Neural cell (in vitro differentiated cells): ENCODE measurements around the gene CD151. TPM values are rescaled to one million over a fixed set of nuclear protein-coding genes. Genes with fewer than 3 reads are reported as not detected.
A peak's percentile ranks its signal among the peaks of the same experiment; 100 is the strongest.

ENCODE experiments used
- H2AFZ ChIP-seq: fragments of 200-600, 300-800 bp; sonication (generic), shearing (Covaris generic); 2 replicates; pipeline ENCODE4 v1.6.0; 2014; ENCODE audit warnings: low read depth, mild to moderate bottlenecking, antibody characterized with exemption, low read length, moderate library complexity
- H3F3A ChIP-seq: fragments of 200-600 bp; shearing (Covaris generic); 2 replicates; pipeline ENCODE4 v1.6.1; 2016; ENCODE audit warnings: mild to moderate bottlenecking, moderate library complexity, mixed read lengths, antibody characterized with exemption, low read length; ENCODE audit not compliant: insufficient read depth, poor library complexity, severe bottlenecking
- H3K27ac ChIP-seq: fragments of 200-600, 300-800 bp; sonication (generic), shearing (Covaris generic); 2 replicates; pipeline ENCODE4 v1.5.1; 2014; ENCODE audit warnings: mild to moderate bottlenecking, low read length, moderate library complexity
- H3K27me3 ChIP-seq: fragments of 300-800, 200-600 bp; sonication (generic), shearing (Covaris generic); 2 replicates; pipeline ENCODE4 v1.6.0; 2014; ENCODE audit warnings: mild to moderate bottlenecking, low read depth, low read length, moderate library complexity; ENCODE audit not compliant: insufficient read depth
- H3K36me3 ChIP-seq: fragments of 300-800, 200-600 bp; sonication (generic), shearing (Covaris generic); 2 replicates; pipeline ENCODE4 v1.5.1; 2014; ENCODE audit warnings: mild to moderate bottlenecking, antibody characterized with exemption, low read length, moderate library complexity; ENCODE audit not compliant: insufficient read depth
- H3K4me2 ChIP-seq: fragments of 300-800, 200-600 bp; sonication (generic), shearing (Covaris generic); 2 replicates; pipeline ENCODE4 v1.6.0; 2014; ENCODE audit warnings: mild to moderate bottlenecking, low read length
- H3K4me3 ChIP-seq: fragments of 300-800, 200-600 bp; sonication (generic), shearing (Covaris generic); 2 replicates; pipeline ENCODE4 v1.5.1; 2014; ENCODE audit warnings: mild to moderate bottlenecking, low read length, moderate library complexity
- H3K79me2 ChIP-seq: fragments of 200-600 bp; shearing (Covaris generic); replicated peaks from 2 replicates; pipeline ENCODE4 v1.6.0; 2014; ENCODE audit warnings: mild to moderate bottlenecking, low read length, moderate library complexity; ENCODE audit not compliant: insufficient read depth
- H3K9ac ChIP-seq: fragments of 300-800, 200-600 bp; sonication (generic), shearing (Covaris generic); 2 replicates; pipeline ENCODE4 v1.6.1; 2016; ENCODE audit warnings: mild to moderate bottlenecking, low read length, mixed read lengths
- H3K9me2 ChIP-seq: fragments of 200-600 bp; shearing (Covaris generic); 2 replicates; pipeline ENCODE4 v1.6.1; 2016; ENCODE audit warnings: mild to moderate bottlenecking, low read length, mixed read lengths; ENCODE audit not compliant: insufficient read depth
- H3K9me3 ChIP-seq: fragments of 200-600, 300-800 bp; sonication (generic), shearing (Covaris generic); 2 replicates; pipeline ENCODE4 v1.6.1; 2016; ENCODE audit warnings: mild to moderate bottlenecking, mixed run types, low read length, moderate library complexity, mixed read lengths
- H4K20me1 ChIP-seq: fragments of 200-600 bp; shearing (Covaris generic); 2 replicates; pipeline ENCODE4 v1.6.1; 2016; ENCODE audit warnings: mild to moderate bottlenecking, mixed run types; ENCODE audit not compliant: insufficient read depth
- CTCF ChIP-seq: fragments of 450-650 bp; IDR thresholded peaks from 2 replicates; pipeline ENCODE4 v1.5.1; 2014; ENCODE audit warnings: antibody characterized with exemption, mild to moderate bottlenecking, moderate library complexity; ENCODE audit not compliant: poor library complexity, severe bottlenecking
- EP300 ChIP-seq: fragments of 450-650 bp; conservative IDR thresholded peaks from 2 replicates; pipeline ENCODE4 v1.6.1; 2014; ENCODE audit warnings: antibody characterized with exemption, mild to moderate bottlenecking, moderate library complexity; ENCODE audit not compliant: poor library complexity, severe bottlenecking
- EZH2 ChIP-seq: fragments of 200-600, 300-800 bp; shearing (Covaris generic), sonication (generic); IDR thresholded peaks from 2 replicates; pipeline ENCODE4 v1.6.1; 2014; ENCODE audit warnings: antibody characterized with exemption, low read length, borderline replicate concordance, mild to moderate bottlenecking; ENCODE audit not compliant: insufficient read depth, poor library complexity, severe bottlenecking
- MXI1 ChIP-seq: fragments of 450-650 bp; conservative IDR thresholded peaks from 2 replicates; pipeline ENCODE4 v1.6.1; 2014; ENCODE audit warnings: antibody characterized with exemption, mild to moderate bottlenecking; ENCODE audit not compliant: poor library complexity, severe bottlenecking
- POLR2AphosphoS5 ChIP-seq: IDR thresholded peaks from 2 replicates; pipeline ENCODE4 v1.6.1; 2012
- RAD21 ChIP-seq: fragments of 450-650 bp; conservative IDR thresholded peaks from 2 replicates; pipeline ENCODE4 v1.6.1; 2014; ENCODE audit warnings: antibody characterized with exemption, mild to moderate bottlenecking, moderate library complexity
- REST ChIP-seq: IDR thresholded peaks from 2 replicates; pipeline ENCODE4 v1.6.1; 2012; ENCODE audit warnings: borderline replicate concordance
- SMC3 ChIP-seq: fragments of 450-650 bp; conservative IDR thresholded peaks from 2 replicates; pipeline ENCODE4 v1.6.1; 2014; ENCODE audit warnings: antibody characterized with exemption, mild to moderate bottlenecking, moderate library complexity; ENCODE audit not compliant: poor library complexity
- TAF1 ChIP-seq: IDR thresholded peaks from 2 replicates; pipeline ENCODE4 v1.6.1; 2012; ENCODE audit warnings: low read depth
- polyA plus RNA-seq: library from polyadenylated mRNA; depleted of rRNA; stranded (reverse); fragments of >200 nt; gene quantifications from 2 replicates; pipeline ENCODE4 v1.2.3, GENCODE V29; 2014

The CD151 gene
- polyA plus RNA-seq, 1 donor from 2014 or later: 70.8 TPM

GRCh38 chr11:847876-848275 is 15.1 kb downstream of the CD151 start:
- Histone ChIP-seq H3F3A (no peaks in the 10 kb centered on the region), H2AFZ (no peak overlapping the region), H3K36me3 (no peaks in the 10 kb centered on the region), H3K9ac (no peak overlapping the region), H3K9me3 (no peaks in the 10 kb centered on the region), H3K79me2 (no peaks in the 10 kb centered on the region), H3K27ac (no peak overlapping the region), H3K4me2 (no peak overlapping the region), H3K4me3 (no peak overlapping the region), H3K9me2 (no peaks in the 10 kb centered on the region), H4K20me1 (no peaks in the 10 kb centered on the region), H3K27me3 (peaks cover 9% of the 10 kb centered on the region)
- TF ChIP-seq CTCF (no peak), REST (no peak), EZH2 (no peak), POLR2AphosphoS5 (no peak), RAD21 (no peak), TAF1 (no peak), MXI1 (no peak), SMC3 (no peak), EP300 (no peak)

- TF ChIP-seq EP300: no peak
- no peak for TF ChIP-seq TAF1
- TF ChIP-seq POLR2AphosphoS5: no peak
- no peak for TF ChIP-seq REST
- TF ChIP-seq EZH2: no peak
- peak; percentile 81 for TF ChIP-seq RAD21
- TF ChIP-seq CTCF: peak; percentile 83
- TF ChIP-seq SMC3: peak; percentile 72
- no peaks in the 10 kb centered on the region for H3K9me3 ChIP-seq
- no peak overlapping the region for H2AFZ ChIP-seq
- H3K9me2 ChIP-seq: no peaks in the 10 kb centered on the region
- peaks cover 8% of the 10 kb centered on the region for H3K27me3 ChIP-seq
- no peak overlapping the region for H3K4me2 ChIP-seq
- H3K9ac ChIP-seq: peak overlapping the region; percentile 63
- no peak overlapping the region for H3K27ac ChIP-seq
- H3K36me3 ChIP-seq: no peaks in the 10 kb centered on the region
- H3K79me2 ChIP-seq: no peaks in the 10 kb centered on the region
- no peaks in the 10 kb centered on the region for H4K20me1 ChIP-seq
- no peaks in the 10 kb centered on the region for H3F3A ChIP-seq
- H3K4me3 ChIP-seq: peak overlapping the region; percentile 73
Measured at GRCh38 chr11:848380-848931, 15.7 kb downstream of the CD151 start.
